ENCODE measurements around the gene COL5A1.

DNA sequence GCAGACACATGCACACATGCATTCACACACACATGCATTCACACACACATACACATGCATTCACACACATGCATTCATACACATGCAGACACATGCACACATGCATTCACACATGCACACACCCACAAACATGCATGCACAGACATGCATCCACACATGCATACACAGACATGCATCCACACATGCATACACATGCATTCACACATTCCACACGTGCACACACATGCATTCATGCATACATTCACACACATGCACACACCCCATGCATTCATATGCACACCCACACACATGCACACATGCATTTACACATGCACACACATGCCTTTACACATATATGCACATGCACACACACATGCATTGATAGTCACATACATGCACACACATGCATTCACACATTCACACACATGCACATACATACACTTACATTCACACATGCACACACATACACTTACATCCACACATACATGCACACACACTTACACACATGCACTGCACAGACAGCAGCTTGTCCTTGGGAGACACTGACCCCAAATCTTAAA, 106.4 kb downstream of the COL5A1 start:
- no peak for TF ChIP-seq EZH2phosphoT487 (IDR thresholded peaks at IDR 0.05; ENCODE audit: insufficient read depth, low read depth)
- no peak for TF ChIP-seq EZH2 (IDR thresholded peaks at IDR 0.05; ENCODE audit: insufficient read depth, poor library complexity, severe bottlenecking)
